ENCODE data around the gene CDYL. TPM values are rescaled to one million over a fixed set of nuclear protein-coding genes. Genes with fewer than 3 reads are reported as not detected.

CDYL gene
- total RNA-seq, 2 donors from 2014 or later = 6.6 to 8.0 TPM

DNA sequence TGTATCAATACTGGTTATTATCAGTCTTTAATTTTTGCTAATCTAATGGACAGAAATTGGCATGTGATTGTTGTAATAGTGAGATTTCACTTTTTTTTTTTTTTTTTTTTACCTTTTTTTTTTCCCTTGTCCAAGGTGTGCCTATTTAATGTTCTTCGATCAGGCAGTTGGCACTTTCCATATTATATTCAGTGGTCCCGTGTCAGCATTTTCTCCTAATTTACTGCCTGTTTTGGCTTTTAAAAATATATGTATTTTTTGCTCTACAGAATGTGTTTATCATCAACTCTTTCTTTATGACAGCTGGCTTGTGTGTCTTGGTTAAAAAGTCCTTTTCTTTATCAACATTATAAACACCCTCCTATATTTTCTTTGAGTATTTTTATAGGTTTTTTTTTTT is 39.4 kb downstream of the CDYL start:
- ATAC-seq (no peak), DNase-seq (no peak)
- H3K4me1 ChIP-seq = no peaks in the 10 kb centered on the region
- H3K4me3 ChIP-seq = no peak overlapping the region
- no peaks in the 10 kb centered on the region for H3K36me3 ChIP-seq (replicated peaks in 1 of 2; ENCODE audit: insufficient read depth in 1 of 2, low read depth in 2 of 2)
- intact Hi-C loops (cut with DNase I) = no loop called here
- 94 to 95% methylated on average over 2 of the region's 2 CpGs for WGBS, 2 donors
- H3K27me3 ChIP-seq = no peaks in the 10 kb centered on the region
- no peaks in the 10 kb centered on the region for H3K9me3 ChIP-seq
- H3K27ac ChIP-seq = no peak overlapping the region
- no peak for TF ChIP-seq POLR2A (IDR thresholded peaks at IDR 0.05)
- TF ChIP-seq, protein P1, sequence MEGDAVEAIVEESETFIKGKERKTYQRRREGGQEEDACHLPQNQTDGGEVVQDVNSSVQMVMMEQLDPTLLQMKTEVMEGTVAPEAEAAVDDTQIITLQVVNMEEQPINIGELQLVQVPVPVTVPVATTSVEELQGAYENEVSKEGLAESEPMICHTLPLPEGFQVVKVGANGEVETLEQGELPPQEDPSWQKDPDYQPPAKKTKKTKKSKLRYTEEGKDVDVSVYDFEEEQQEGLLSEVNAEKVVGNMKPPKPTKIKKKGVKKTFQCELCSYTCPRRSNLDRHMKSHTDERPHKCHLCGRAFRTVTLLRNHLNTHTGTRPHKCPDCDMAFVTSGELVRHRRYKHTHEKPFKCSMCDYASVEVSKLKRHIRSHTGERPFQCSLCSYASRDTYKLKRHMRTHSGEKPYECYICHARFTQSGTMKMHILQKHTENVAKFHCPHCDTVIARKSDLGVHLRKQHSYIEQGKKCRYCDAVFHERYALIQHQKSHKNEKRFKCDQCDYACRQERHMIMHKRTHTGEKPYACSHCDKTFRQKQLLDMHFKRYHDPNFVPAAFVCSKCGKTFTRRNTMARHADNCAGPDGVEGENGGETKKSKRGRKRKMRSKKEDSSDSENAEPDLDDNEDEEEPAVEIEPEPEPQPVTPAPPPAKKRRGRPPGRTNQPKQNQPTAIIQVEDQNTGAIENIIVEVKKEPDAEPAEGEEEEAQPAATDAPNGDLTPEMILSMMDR (IDR thresholded peaks at IDR 0.05) = no peak

DNA sequence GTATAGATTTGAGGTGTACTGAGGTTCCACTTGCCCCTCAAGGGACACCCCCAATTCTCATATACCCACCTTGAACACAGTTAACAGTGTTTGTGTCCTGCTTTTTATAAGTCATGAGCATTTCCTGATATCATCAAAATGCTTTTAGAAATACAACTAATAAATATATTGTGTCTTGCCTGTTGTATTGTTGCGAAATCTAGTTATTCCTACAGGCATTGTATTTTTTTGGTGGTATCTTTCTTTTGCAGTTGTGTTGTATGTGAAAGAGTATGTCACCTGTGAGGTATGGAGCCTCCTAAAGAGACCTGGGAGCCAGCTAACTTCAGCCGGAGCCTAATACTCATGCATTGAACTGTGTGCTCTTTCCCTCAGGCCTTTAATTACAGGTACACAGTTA is 40.7 kb downstream of the CDYL start:
- DNase-seq (no peak), ATAC-seq (no peak)
- TF ChIP-seq POLR2A (IDR thresholded peaks at IDR 0.05) = no peak
- TF ChIP-seq, protein P1 (IDR thresholded peaks at IDR 0.05) = no peak
- no peak overlapping the region for H3K27ac ChIP-seq
- intact Hi-C loops (cut with DNase I) = no loop called here
- H3K4me3 ChIP-seq = no peak overlapping the region
- H3K27me3 ChIP-seq = no peaks in the 10 kb centered on the region
- H3K36me3 ChIP-seq (replicated peaks in 1 of 2; ENCODE audit: insufficient read depth in 1 of 2, low read depth in 2 of 2) = no peaks in the 10 kb centered on the region
- WGBS, 2 donors = 96 to 98% methylated on average over 2 of the region's 2 CpGs
- H3K4me1 ChIP-seq = no peaks in the 10 kb centered on the region
- no peaks in the 10 kb centered on the region for H3K9me3 ChIP-seq

DNA sequence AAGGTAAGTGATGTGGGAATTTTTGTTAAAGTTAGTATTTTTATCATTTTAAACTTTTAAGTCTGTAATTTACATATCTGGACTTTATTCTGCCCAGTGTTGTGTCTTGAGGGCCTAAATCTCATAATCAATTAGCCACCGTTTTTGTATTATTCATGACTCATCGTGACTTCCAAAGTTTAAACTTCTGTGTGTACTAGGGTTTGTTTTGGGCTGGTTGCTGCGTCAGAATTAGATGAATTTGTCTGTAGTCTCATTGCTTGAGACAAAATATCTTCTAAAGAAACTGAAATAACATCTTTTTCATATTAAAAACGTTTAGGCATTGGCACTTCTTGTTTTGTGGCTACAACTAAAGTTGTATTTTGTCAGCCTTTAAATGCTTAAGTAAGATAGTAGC is 41.3 kb downstream of the CDYL start:
- H3K4me3 ChIP-seq = no peak overlapping the region
- no peaks in the 10 kb centered on the region for H3K27me3 ChIP-seq
- no peaks in the 10 kb centered on the region for H3K9me3 ChIP-seq
- H3K36me3 ChIP-seq (replicated peaks in 1 of 2; ENCODE audit: insufficient read depth in 1 of 2, low read depth in 2 of 2) = no peaks in the 10 kb centered on the region
- ATAC-seq (no peak), DNase-seq (no peak)
- no peaks in the 10 kb centered on the region for H3K4me1 ChIP-seq
- 64 to 69% methylated on average over 4 of the region's 4 CpGs for whole genome bisulfite sequencing, 2 donors
- no peak for TF ChIP-seq POLR2A (IDR thresholded peaks at IDR 0.05)
- TF ChIP-seq, protein P1 (IDR thresholded peaks at IDR 0.05) = no peak
- intact Hi-C loops (cut with DNase I) = no loop called here
- no peak overlapping the region for H3K27ac ChIP-seq

DNA sequence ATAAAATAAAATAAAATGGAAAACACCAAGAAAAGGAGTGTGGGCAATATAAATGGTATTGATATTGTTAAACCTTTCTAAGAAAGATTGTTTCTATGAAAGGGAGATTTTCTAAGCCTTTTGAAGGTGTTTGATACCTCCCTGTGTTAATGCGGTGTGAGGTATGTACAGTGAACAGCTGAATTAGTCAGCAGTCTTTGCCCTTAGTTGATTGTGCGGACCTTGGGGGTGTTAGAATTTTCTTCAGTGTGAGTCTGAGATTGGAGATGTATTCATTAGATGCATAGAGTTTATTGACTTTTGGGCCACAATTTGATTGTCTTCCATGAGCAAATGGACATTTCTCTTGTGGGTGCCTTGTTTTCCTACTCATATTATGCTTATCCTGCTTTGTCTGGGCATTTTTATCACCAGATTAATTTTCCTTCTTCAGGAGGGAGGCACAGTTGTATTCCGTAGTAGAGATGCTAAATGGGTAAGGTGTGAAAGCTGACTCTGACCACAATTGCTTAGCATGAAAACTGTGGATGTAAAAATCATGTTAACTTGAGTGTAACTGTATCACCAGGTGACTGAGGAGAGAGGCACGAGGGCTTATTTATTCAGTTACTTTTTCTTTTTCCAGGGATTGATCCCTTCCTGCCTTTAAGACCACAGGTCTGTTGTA is 42.2 kb downstream of the CDYL start:
- no peaks in the 10 kb centered on the region for H3K4me1 ChIP-seq

More for the DNA sequence above, 42.2 kb downstream of the CDYL start:
- H3K27me3 ChIP-seq = no peaks in the 10 kb centered on the region
- ATAC-seq = no peak
- intact Hi-C loops (cut with DNase I) = no loop called here
- H3K27ac ChIP-seq = no peak overlapping the region
- H3K4me3 ChIP-seq = no peak overlapping the region
- no peaks in the 10 kb centered on the region for H3K9me3 ChIP-seq
- no peaks in the 10 kb centered on the region for H3K36me3 ChIP-seq (replicated peaks in 1 of 2; ENCODE audit: insufficient read depth in 1 of 2, low read depth in 2 of 2)
- no peak for TF ChIP-seq POLR2A (IDR thresholded peaks at IDR 0.05)
- TF ChIP-seq, protein P1 (IDR thresholded peaks at IDR 0.05) = no peak
- no peak for DNase-seq
- WGBS, 2 donors = 89 to 95% methylated on average over 4 of the region's 4 CpGs

All from body of pancreas (tissue), 4 donors.